Gastroesophageal sphincter (tissue), 4 donors: ENCODE results near the gene KLHDC7B. TPM values are rescaled to one million over a fixed set of nuclear protein-coding genes. Genes with fewer than 3 reads are reported as not detected.

Experiments used
- ATAC-seq: fragments of 150-250 bp; one replicate; pipeline ENCODE4 v1.9.1; 2016; ENCODE audit warnings: mild to moderate bottlenecking, moderate library complexity
- H3K27ac ChIP-seq, 4 donors: fragments of 200-600 bp; sonication (generic) in 3 of 4; 1 replicate in 3 of 4; 2 replicates in 1 of 4; pipeline ENCODE4 v1.5.1; 2016 to 2019
- H3K27me3 ChIP-seq: fragments of 200-600 bp; sonication (generic); one replicate; pipeline ENCODE4 v1.5.1; 2019
- H3K36me3 ChIP-seq, 2 donors: fragments of 200-600 bp; sonication (generic); one replicate each; pipeline ENCODE4 v1.5.1; 2019; ENCODE audit warnings: control low read depth in 1 of 2
- H3K4me1 ChIP-seq, 3 donors: fragments of 200-600 bp; sonication (generic); 1 replicate in 2 of 3; 2 replicates in 1 of 3; pipeline ENCODE4 v1.5.1; 2016 to 2019; ENCODE audit warnings: control low read depth in 2 of 3
- H3K4me3 ChIP-seq, 2 donors: fragments of 200-600 bp; sonication (generic); one replicate each; pipeline ENCODE4 v1.5.1; 2019; ENCODE audit warnings: mild to moderate bottlenecking in 1 of 2, moderate library complexity in 1 of 2
- H3K9me3 ChIP-seq, 3 donors: fragments of 200-600 bp; sonication (generic); one replicate each; pipeline ENCODE4 v1.5.1; 2017 to 2019; ENCODE audit warnings: control low read depth in 2 of 3
- EP300 ChIP-seq: sonication (generic); formaldehyde crosslinking; IDR thresholded peaks from one replicate; pipeline ENCODE4 v1.6.1; 2017; ENCODE audit warnings: antibody characterized with exemption, mild to moderate bottlenecking
- POLR2A ChIP-seq, 2 donors: fragments of 450-650 bp; IDR thresholded peaks; one replicate each; pipeline ENCODE4 v1.6.1; 2017; ENCODE audit warnings: antibody characterized with exemption in 2 of 2, mild to moderate bottlenecking in 2 of 2, moderate library complexity in 1 of 2
- POLR2AphosphoS5 ChIP-seq: sonication (generic); formaldehyde crosslinking; IDR thresholded peaks from one replicate; pipeline ENCODE4 v1.6.1; 2017; ENCODE audit warnings: antibody characterized with exemption
- WGBS, 2 donors: methylation state at CpG; one replicate each; pipeline ENCODE4 v1.1.5; 2018; ENCODE audit warnings: low coverage in 1 of 2; 5-methylcytosine and 5-hydroxymethylcytosine counted together
- total RNA-seq, 4 donors: library from RNA; depleted of rRNA; stranded (reverse); fragments of >200 nt; gene quantifications; one replicate each; pipeline ENCODE4 v1.1.0, GENCODE V29; 2016
- TF ChIP-seq, protein P1 (sequence below), 4 experiments: fragments of 200-600 bp in 2 of 4; fragments of 450-650 bp in 2 of 4; sonication (generic) in 1 of 4; IDR thresholded peaks; one replicate each; pipeline ENCODE4 v1.5.1; 2017 to 2019; ENCODE audit warnings: antibody characterized with exemption in 4 of 4, mild to moderate bottlenecking in 2 of 4, moderate library complexity in 2 of 4

KLHDC7B gene
- total RNA-seq, result under 1 TPM in 3 of 4 donors, not detected in 1; 0.08 to 0.31 (median 0.27) TPM

DNA sequence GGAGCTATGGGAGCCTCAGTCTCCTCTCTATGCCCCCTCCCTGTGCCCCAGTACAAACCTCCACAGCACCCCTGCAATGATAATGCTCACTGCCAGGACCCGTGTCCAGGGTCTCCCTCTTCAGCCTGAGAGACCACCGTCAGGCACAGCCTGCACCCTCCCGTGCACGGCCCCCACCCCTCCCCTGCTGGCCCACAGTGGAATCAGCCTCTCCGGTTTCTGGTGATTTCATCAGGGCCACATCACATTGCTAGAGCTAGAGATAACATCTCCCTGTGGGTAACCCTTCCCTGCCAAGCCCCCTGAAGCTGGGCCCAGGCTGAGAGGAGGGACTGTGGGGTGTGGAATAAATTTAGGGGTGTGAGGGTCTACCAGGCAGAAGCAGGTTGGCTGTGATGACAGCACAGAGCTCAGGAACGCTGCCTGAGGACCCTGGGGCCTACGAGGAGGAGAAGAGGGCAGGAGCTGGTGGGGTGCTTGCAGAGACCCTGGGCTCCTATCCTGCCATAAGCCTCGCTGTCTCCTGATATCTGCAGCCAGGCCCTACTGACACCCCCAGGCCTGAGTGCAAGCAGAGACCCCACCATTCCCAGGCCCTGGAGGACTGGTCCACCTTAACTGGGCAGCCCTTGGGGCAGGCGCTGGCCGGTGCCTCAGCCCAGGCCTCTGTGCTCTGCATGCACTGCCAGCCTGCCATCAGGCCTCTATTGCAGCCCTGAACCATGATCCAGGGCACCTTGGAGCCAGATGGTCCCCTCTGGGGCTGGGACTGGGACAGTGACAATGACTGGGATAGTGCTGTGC lies at the start of gene KLHDC7B:
Gene KLHDC7B, plus strand, starts transcription at position 378 of the 804 bp plus-strand sequence. Its CDS starts 345 bp downstream, at position 723.
- no CpG with 5 or more reads among the region's 10 CpGs for WGBS, 2 donors
- H3K4me3 ChIP-seq, result no peak within 1 kb of the TSS
- no peaks in the 10 kb centered on the region for H3K9me3 ChIP-seq
- peak within 1 kb of the TSS in 1 of 4 donors; percentile 42 for H3K27ac ChIP-seq
- TF ChIP-seq POLR2A (IDR thresholded peaks at IDR 0.05), result no peak
- no peak for TF ChIP-seq POLR2AphosphoS5
- TF ChIP-seq, protein P1, sequence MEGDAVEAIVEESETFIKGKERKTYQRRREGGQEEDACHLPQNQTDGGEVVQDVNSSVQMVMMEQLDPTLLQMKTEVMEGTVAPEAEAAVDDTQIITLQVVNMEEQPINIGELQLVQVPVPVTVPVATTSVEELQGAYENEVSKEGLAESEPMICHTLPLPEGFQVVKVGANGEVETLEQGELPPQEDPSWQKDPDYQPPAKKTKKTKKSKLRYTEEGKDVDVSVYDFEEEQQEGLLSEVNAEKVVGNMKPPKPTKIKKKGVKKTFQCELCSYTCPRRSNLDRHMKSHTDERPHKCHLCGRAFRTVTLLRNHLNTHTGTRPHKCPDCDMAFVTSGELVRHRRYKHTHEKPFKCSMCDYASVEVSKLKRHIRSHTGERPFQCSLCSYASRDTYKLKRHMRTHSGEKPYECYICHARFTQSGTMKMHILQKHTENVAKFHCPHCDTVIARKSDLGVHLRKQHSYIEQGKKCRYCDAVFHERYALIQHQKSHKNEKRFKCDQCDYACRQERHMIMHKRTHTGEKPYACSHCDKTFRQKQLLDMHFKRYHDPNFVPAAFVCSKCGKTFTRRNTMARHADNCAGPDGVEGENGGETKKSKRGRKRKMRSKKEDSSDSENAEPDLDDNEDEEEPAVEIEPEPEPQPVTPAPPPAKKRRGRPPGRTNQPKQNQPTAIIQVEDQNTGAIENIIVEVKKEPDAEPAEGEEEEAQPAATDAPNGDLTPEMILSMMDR (IDR thresholded peaks at IDR 0.05), result no peak
- no peak for TF ChIP-seq EP300
- H3K36me3 ChIP-seq, result no peaks in the 10 kb centered on the region
- H3K4me1 ChIP-seq, result peaks cover 0 to 33% (median 17%) of the 10 kb centered on the region in 3 donors
- peaks cover 75% of the 10 kb centered on the region for H3K27me3 ChIP-seq
- no peak for ATAC-seq

DNA sequence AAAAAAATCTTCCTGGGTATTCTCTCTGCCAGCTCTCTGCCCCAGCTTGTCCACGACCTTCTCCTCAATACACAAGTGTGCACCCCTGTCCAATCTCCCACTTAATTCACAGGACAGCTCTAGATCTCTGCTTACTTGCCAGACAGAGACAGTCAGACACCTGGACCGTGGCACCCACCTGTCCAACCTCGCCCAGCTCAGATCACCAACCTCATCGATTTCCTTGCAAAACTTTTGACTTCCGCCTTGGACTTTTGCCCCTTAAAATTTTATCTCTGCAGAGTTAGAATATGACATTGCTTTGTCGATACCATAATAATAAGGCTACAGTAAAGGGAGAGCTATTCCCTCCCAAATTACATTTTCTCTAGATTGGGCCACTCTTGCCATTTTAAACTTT lies 48.6 kb upstream of the KLHDC7B start:
- H3K27ac ChIP-seq, result no peak overlapping the region
- whole genome bisulfite sequencing, 2 donors, result 86 to 88% methylated on average over 6 of the region's 6 CpGs
- TF ChIP-seq POLR2A (IDR thresholded peaks at IDR 0.05), result no peak
- TF ChIP-seq, protein P1 (IDR thresholded peaks at IDR 0.05), result no peak
- no peak for TF ChIP-seq POLR2AphosphoS5
- TF ChIP-seq EP300, result no peak

DNA sequence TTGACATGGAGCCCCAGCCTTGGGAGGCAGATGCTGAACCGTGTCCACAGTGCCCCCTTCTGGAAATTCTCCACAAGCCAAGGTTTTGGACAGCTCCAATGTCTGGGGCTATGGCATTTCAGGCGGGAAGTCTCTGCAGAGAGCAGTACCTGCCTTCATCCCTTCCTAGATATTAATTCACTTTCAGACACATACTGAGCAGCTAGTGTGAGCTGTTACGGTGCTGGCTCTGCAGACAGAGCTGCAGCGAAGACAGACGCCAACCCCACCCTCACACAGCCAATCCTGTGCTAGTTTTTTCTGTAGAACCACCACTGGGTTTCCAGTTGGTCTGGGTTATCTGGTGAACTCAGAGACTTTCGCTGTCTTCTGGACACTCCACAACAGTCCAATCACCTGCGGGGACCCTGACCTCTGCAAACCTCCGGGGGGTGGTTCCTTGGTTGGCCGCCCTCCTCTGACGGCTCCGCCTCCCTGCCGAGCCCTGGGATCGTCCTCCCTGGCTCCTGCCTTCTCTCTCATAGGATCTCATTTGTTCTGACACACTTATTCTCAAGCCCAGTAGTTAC lies 47.3 kb upstream of the KLHDC7B start:
- WGBS, 2 donors, result 13 to 16% methylated on average over 5 to 12 of the region's 13 CpGs
- peak; percentile 68 for ATAC-seq
- TF ChIP-seq, protein P1 (IDR thresholded peaks at IDR 0.05), result peak in 3 of 4 experiments; percentile 41 to 58 (median 49)
- no peak for TF ChIP-seq EP300
- TF ChIP-seq POLR2A (IDR thresholded peaks at IDR 0.05), result no peak
- no peak for TF ChIP-seq POLR2AphosphoS5

More for the DNA sequence above, 48.6 kb upstream of the KLHDC7B start:
- Histone ChIP-seq H3K4me1 (peaks cover 0 to 7% (median 0%) of the 10 kb centered on the region in 3 donors), H3K4me3 (no peak overlapping the region), H3K27me3 (no peaks in the 10 kb centered on the region), H3K36me3 (peaks cover 0 to 2% of the 10 kb centered on the region in 2 donors), H3K9me3 (no peaks in the 10 kb centered on the region)
- ATAC-seq, result no peak

DNA sequence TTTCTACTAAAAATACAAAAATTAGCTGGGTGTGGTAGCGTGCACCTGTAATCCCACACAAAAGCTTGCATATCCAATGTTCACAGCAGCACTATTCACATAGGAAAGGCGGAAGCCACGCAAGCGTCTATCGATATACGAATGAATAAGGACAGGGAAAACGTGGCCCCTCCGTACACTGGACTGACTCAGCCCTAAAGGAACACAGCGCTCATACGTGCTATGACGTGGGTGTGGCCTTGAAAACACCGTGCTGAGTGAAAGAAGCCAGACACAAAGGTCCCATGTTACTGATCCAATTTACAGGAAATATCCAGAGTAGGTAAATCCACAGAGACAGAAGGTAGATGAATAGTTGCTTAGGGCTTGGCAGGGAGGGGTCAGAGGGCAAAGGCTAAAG lies 45.2 kb upstream of the KLHDC7B start:
- no peaks in the 10 kb centered on the region for H3K27me3 ChIP-seq
- no peak for ATAC-seq
- peaks cover 0 to 33% of the 10 kb centered on the region in 2 donors for H3K36me3 ChIP-seq
- H3K27ac ChIP-seq, result no peak overlapping the region
- H3K4me1 ChIP-seq, result peaks cover 0 to 12% (median 0%) of the 10 kb centered on the region in 3 donors
- H3K9me3 ChIP-seq, result no peaks in the 10 kb centered on the region
- TF ChIP-seq POLR2AphosphoS5 (no peak), EP300 (no peak), POLR2A (IDR thresholded peaks at IDR 0.05) (no peak)
- TF ChIP-seq, protein P1 (IDR thresholded peaks at IDR 0.05), result no peak
- no peak overlapping the region for H3K4me3 ChIP-seq
- WGBS, 2 donors, result 67 to 84% methylated on average over 1 to 5 of the region's 12 CpGs

More for the DNA sequence above, 47.3 kb upstream of the KLHDC7B start:
- H3K27me3 ChIP-seq, result no peaks in the 10 kb centered on the region
- no peak overlapping the region for H3K27ac ChIP-seq
- H3K36me3 ChIP-seq, result peaks cover 0 to 15% of the 10 kb centered on the region in 2 donors
- H3K9me3 ChIP-seq, result no peaks in the 10 kb centered on the region
- H3K4me1 ChIP-seq, result peaks cover 0 to 7% (median 0%) of the 10 kb centered on the region in 3 donors
- H3K4me3 ChIP-seq, result no peak overlapping the region
